Transverse colon (tissue), 4 donors: ENCODE results near the gene SLC29A1. TPM values are rescaled to one million over a fixed set of nuclear protein-coding genes. Genes with fewer than 3 reads are reported as not detected.

ENCODE experiments used
- DNase-seq: peaks from one replicate; pipeline ENCODE4 v3.0.0-alpha.2; 2019
- H3K27ac ChIP-seq, 4 donors: fragments of 200-600 bp; sonication (generic); 2 replicates each; pipeline ENCODE4 v1.5.1; 2016 to 2018; ENCODE audit warnings: inconsistent platforms in 4 of 4
- H3K27me3 ChIP-seq: fragments of 200-600 bp; sonication (generic); 2 replicates; pipeline ENCODE4 v1.5.1; 2017; ENCODE audit warnings: inconsistent platforms
- H3K36me3 ChIP-seq, 4 donors: fragments of 200-600 bp; sonication (generic); 2 replicates each; pipeline ENCODE4 v1.5.1; 2017 to 2019; ENCODE audit warnings: inconsistent platforms in 4 of 4
- H3K4me1 ChIP-seq, 4 donors: fragments of 200-600 bp; sonication (generic); 2 replicates each; pipeline ENCODE4 v1.5.1; 2017 to 2020; ENCODE audit warnings: inconsistent platforms in 4 of 4
- H3K4me3 ChIP-seq, 4 donors: fragments of 200-600 bp; sonication (generic); 1 replicate in 1 of 4; 2 replicates in 3 of 4; pipeline versions ENCODE4 v1.5.1 to v1.6.1; 2017 to 2019; ENCODE audit warnings: inconsistent platforms in 4 of 4
- H3K9me3 ChIP-seq, 2 donors: fragments of 200-600 bp; sonication (generic); 2 replicates each; pipeline ENCODE4 v1.5.1; 2017 to 2019; ENCODE audit warnings: inconsistent platforms in 2 of 2
- EP300 ChIP-seq: sonication (generic); formaldehyde crosslinking; IDR thresholded peaks from one replicate; pipeline ENCODE4 v1.6.1; 2017; ENCODE audit warnings: antibody characterized with exemption, low read depth
- POLR2A ChIP-seq: fragments of 450-650 bp; IDR thresholded peaks from one replicate; pipeline ENCODE4 v1.6.1; 2016; ENCODE audit warnings: antibody characterized with exemption, mild to moderate bottlenecking, moderate library complexity
- POLR2AphosphoS5 ChIP-seq, 3 donors: sonication (generic); formaldehyde crosslinking; IDR thresholded peaks; one replicate each; pipeline ENCODE4 v1.6.1; 2016; ENCODE audit warnings: antibody characterized with exemption in 3 of 3
- WGBS, 2 donors: methylation state at CpG; one replicate each; pipeline ENCODE4 v1.1.5; 2018; ENCODE audit warnings: low coverage in 1 of 2; 5-methylcytosine and 5-hydroxymethylcytosine counted together
- in situ Hi-C, 4 donors: fragments of 200-750 bp; cut with MboI; loops; one replicate each; pipeline versions ENCODE4 v1.15.0 to v1.15.1; 2017; ENCODE audit warnings: low sequenced_read_pairs in 3 of 4, low pct_ligation_motif_present in 1 of 4, low pct_unique_long_range_greater_than_20kb in 1 of 4
- intact Hi-C: fragments of 100-400 bp; cut with DNase I; formaldehyde crosslinking; loops from one replicate; pipeline ENCODE4 v1.15.1; 2023; ENCODE audit warnings: low total_unique reads
- total RNA-seq, 4 donors: library from RNA; depleted of rRNA; stranded (reverse); fragments of >200 nt; gene quantifications; one replicate each; pipeline ENCODE4 v1.1.0, GENCODE V29; 2016
- TF ChIP-seq, protein P1 (sequence below), 5 experiments: fragments of 200-600 bp in 3 of 5; fragments of 450-650 bp in 2 of 5; sonication (generic) in 3 of 5; IDR thresholded peaks; 1 replicate in 2 of 5; 2 replicates in 3 of 5; pipeline ENCODE4 v1.5.1; 2016 to 2017; ENCODE audit warnings: antibody characterized with exemption in 5 of 5, inconsistent platforms in 3 of 5, mild to moderate bottlenecking in 2 of 5, moderate library complexity in 1 of 5

The SLC29A1 gene
- total RNA-seq, 4 donors from 2014 or later, result 25.1 to 45.2 (median 35.6) TPM

DNA sequence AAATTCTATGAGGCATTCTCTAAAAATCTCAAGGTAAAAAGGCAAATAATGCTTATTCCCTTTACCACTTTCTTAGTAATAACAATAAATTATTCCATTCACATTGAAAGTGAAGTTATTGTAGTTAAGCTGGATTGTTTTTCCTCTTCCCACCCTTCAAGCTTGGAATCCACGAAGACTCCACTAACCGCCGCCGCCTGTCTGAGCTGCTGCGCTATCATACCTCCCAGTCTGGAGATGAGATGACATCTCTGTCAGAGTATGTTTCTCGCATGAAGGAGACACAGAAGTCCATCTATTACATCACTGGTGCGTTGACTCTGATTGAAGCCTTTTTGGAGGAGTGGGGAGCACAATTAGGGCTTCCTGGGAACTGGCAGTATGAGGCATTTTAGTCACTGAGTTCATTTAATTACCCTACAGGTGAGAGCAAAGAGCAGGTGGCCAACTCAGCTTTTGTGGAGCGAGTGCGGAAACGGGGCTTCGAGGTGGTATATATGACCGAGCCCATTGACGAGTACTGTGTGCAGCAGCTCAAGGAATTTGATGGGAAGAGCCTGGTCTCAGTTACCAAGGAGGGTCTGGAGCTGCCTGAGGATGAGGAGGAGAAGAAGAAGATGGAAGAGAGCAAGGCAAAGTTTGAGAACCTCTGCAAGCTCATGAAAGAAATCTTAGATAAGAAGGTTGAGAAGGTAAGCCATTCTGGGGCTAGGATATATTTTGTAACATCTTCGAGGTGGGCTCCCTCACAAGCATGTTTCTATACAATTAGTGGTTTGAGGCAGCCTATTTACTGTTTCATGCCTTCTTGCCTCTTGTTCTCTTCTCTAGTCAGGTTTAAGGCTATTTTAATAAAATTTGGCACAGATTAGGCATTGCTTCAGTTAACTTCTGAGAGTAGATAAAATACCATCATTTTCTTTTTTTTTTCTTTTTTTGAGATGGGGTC is 28.5 kb downstream of the SLC29A1 start:
- Histone ChIP-seq H3K4me3 (no peak overlapping the region), H3K27ac (no peak overlapping the region), H3K27me3 (no peaks in the 10 kb centered on the region), H3K9me3 (no peaks in the 10 kb centered on the region), H3K36me3 (peaks cover 0 to 61% (median 28%) of the 10 kb centered on the region in 4 donors), H3K4me1 (peaks cover 11 to 35% (median 25%) of the 10 kb centered on the region in 4 donors)
- TF ChIP-seq, protein P1, sequence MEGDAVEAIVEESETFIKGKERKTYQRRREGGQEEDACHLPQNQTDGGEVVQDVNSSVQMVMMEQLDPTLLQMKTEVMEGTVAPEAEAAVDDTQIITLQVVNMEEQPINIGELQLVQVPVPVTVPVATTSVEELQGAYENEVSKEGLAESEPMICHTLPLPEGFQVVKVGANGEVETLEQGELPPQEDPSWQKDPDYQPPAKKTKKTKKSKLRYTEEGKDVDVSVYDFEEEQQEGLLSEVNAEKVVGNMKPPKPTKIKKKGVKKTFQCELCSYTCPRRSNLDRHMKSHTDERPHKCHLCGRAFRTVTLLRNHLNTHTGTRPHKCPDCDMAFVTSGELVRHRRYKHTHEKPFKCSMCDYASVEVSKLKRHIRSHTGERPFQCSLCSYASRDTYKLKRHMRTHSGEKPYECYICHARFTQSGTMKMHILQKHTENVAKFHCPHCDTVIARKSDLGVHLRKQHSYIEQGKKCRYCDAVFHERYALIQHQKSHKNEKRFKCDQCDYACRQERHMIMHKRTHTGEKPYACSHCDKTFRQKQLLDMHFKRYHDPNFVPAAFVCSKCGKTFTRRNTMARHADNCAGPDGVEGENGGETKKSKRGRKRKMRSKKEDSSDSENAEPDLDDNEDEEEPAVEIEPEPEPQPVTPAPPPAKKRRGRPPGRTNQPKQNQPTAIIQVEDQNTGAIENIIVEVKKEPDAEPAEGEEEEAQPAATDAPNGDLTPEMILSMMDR (IDR thresholded peaks at IDR 0.05), result no peak
- TF ChIP-seq POLR2A (no peak), EP300 (no peak), POLR2AphosphoS5 (IDR thresholded peaks at IDR 0.05) (no peak)
- in situ Hi-C loops (no loop called here), intact Hi-C loops (no loop called here)
- 83 to 88% methylated on average over 7 to 14 of the region's 14 CpGs for WGBS, 2 donors
- no peak for DNase-seq

DNA sequence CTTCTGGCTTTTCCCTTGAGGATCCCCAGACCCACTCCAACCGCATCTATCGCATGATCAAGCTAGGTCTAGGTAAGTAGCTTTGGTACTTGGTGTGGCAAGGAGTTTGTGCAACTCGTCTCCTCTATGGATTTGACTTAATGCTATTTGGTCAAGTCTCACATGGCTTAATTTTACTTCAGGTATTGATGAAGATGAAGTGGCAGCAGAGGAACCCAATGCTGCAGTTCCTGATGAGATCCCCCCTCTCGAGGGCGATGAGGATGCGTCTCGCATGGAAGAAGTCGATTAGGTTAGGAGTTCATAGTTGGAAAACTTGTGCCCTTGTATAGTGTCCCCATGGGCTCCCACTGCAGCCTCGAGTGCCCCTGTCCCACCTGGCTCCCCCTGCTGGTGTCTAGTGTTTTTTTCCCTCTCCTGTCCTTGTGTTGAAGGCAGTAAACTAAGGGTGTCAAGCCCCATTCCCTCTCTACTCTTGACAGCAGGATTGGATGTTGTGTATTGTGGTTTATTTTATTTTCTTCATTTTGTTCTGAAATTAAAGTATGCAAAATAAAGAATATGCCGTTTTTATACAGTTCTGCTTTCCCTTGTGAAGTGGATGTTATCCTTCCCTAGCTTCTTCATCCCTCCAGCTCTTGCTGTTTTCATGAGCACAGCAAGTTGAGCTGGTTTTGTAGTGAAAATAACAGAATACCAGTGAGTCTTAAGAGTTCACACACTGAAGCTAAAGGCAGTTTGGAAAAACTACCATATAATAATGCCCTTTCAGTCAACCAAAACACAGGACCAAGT is 30.1 kb downstream of the SLC29A1 start:
- intact Hi-C loops, result no loop called here

DNA sequence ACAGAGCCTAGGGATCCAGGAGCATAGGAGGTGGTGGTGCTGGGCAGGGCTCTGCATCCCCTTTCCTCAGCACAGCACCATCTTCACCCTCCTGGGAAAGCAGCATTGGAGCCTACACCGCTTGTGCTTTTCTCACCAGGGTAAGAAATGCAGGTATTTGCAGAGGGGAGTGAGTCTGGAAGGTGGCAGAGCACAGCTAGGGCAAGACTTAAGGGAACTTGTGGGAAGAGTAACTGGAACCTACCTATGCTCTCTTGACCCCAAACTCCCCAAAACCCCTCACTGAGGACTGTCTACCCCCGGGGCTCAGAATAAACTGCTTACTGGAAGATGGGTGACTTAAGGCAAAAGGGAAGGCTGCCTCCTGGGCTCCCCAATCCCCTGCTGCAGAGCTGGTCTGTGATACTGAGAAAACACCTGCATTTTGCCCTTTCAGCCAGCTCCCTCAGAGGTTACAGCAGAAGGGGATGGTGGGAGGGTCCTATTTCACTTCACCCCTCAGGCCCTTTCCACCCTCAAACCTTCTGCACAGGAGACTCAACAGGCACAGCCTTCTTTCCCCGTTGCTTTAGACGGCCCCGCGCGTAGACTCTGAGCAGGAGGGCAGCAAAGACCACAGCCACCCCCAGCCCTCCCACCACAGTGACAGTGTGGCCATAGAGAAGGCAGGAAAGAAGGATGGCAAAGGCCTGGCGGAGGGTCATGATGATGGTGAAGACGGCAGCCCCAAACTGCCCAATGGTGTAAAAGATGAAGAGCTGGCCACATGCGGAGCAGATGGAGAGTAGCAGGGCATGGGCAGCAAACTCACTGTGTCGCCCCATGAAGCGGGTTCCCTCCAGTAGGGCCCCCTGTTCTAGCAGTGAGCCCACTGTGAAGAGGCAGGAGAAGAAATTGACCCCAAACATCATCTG is 31.1 kb downstream of the SLC29A1 start:
- H3K36me3 ChIP-seq, result peaks cover 0 to 53% (median 27%) of the 10 kb centered on the region in 4 donors
- H3K27me3 ChIP-seq, result no peaks in the 10 kb centered on the region
- H3K4me3 ChIP-seq, result no peak overlapping the region
- TF ChIP-seq, protein P1 (IDR thresholded peaks at IDR 0.05), result no peak
- no peak overlapping the region for H3K27ac ChIP-seq
- no peak for DNase-seq
- H3K4me1 ChIP-seq, result peaks cover 12 to 25% (median 18%) of the 10 kb centered on the region in 4 donors
- in situ Hi-C loops (no loop called here), intact Hi-C loops (no loop called here)
- 40 to 80% methylated on average over 1 to 12 of the region's 12 CpGs for WGBS, 2 donors
- no peaks in the 10 kb centered on the region for H3K9me3 ChIP-seq

More for the DNA sequence above, 30.1 kb downstream of the SLC29A1 start:
- no peak overlapping the region for H3K27ac ChIP-seq
- peak; percentile 68 for DNase-seq
- H3K4me1 ChIP-seq, result peaks cover 16 to 35% (median 26%) of the 10 kb centered on the region in 4 donors
- in situ Hi-C loops, result no loop called here
- H3K9me3 ChIP-seq, result no peaks in the 10 kb centered on the region
- H3K4me3 ChIP-seq, result no peak overlapping the region
- H3K36me3 ChIP-seq, result peaks cover 0 to 60% (median 28%) of the 10 kb centered on the region in 4 donors
- no peak for TF ChIP-seq POLR2AphosphoS5 (IDR thresholded peaks at IDR 0.05)
- TF ChIP-seq, protein P1 (IDR thresholded peaks at IDR 0.05), result peak; percentile 39 to 56 (median 53)
- 47 to 60% methylated on average over 2 to 10 of the region's 10 CpGs for WGBS, 2 donors
- no peaks in the 10 kb centered on the region for H3K27me3 ChIP-seq
